Kidney epithelial cell (primary cell): ENCODE results near the gene MAPK14. TPM values are rescaled to one million over a fixed set of nuclear protein-coding genes. Genes with fewer than 3 reads are reported as not detected.

ENCODE experiments used
- DNase-seq: peaks from one replicate; pipeline ENCODE4 v3.0.0-alpha.2; 2010; ENCODE audit warnings: low read depth
- H3K27me3 ChIP-seq: 2 replicates; pipeline ENCODE4 v1.6.0; 2011; ENCODE audit warnings: low read length; ENCODE audit not compliant: control insufficient read depth, insufficient read depth
- H3K36me3 ChIP-seq: 2 replicates; pipeline ENCODE4 v1.5.1; 2011; ENCODE audit warnings: low read length; ENCODE audit not compliant: control insufficient read depth, insufficient read depth
- H3K4me3 ChIP-seq: 2 replicates; pipeline ENCODE4 v1.5.1; 2011; ENCODE audit warnings: low read depth, mild to moderate bottlenecking, control low read depth, low read length
- total RNA-seq: library from RNA; depleted of rRNA; stranded (reverse); fragments of >200 nt; gene quantifications from 2 replicates; pipeline ENCODE4 v1.2.3, GENCODE V29; 2015
- TF ChIP-seq, protein P1 (sequence below): IDR thresholded peaks from 2 replicates; pipeline ENCODE4 v1.5.1; 2011; ENCODE audit warnings: mild to moderate bottlenecking, moderate library complexity, low read length, control low read depth, inconsistent platforms; ENCODE audit not compliant: insufficient read depth, poor library complexity, severe bottlenecking

The MAPK14 gene
- total RNA-seq, 1 donor from 2014 or later: 35.9 TPM

DNA sequence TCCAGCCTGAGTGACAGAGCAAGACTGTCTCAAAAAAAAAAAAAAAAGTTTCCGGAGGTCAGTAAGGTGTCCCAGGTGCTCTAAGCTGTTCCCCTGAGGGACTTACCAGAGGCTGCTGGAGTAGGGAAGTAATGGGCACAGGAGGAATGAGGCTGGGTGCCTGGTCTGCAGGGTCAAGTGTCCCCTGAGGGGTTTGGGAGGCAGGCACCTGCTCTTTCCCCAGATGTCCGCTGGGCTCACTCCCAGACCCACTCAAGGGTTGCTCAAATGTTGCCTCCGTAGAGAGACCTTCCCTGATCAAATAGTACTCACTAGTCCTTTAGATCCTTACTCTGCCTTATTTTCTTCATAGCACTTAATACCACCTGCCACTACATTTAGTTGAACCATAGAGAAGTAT is 97.3 kb downstream of the MAPK14 start:
- TF ChIP-seq, protein P1, sequence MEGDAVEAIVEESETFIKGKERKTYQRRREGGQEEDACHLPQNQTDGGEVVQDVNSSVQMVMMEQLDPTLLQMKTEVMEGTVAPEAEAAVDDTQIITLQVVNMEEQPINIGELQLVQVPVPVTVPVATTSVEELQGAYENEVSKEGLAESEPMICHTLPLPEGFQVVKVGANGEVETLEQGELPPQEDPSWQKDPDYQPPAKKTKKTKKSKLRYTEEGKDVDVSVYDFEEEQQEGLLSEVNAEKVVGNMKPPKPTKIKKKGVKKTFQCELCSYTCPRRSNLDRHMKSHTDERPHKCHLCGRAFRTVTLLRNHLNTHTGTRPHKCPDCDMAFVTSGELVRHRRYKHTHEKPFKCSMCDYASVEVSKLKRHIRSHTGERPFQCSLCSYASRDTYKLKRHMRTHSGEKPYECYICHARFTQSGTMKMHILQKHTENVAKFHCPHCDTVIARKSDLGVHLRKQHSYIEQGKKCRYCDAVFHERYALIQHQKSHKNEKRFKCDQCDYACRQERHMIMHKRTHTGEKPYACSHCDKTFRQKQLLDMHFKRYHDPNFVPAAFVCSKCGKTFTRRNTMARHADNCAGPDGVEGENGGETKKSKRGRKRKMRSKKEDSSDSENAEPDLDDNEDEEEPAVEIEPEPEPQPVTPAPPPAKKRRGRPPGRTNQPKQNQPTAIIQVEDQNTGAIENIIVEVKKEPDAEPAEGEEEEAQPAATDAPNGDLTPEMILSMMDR: no peak
- DNase-seq: no peak
- no peaks in the 10 kb centered on the region for H3K36me3 ChIP-seq
- no peak overlapping the region for H3K4me3 ChIP-seq
- no peaks in the 10 kb centered on the region for H3K27me3 ChIP-seq

DNA sequence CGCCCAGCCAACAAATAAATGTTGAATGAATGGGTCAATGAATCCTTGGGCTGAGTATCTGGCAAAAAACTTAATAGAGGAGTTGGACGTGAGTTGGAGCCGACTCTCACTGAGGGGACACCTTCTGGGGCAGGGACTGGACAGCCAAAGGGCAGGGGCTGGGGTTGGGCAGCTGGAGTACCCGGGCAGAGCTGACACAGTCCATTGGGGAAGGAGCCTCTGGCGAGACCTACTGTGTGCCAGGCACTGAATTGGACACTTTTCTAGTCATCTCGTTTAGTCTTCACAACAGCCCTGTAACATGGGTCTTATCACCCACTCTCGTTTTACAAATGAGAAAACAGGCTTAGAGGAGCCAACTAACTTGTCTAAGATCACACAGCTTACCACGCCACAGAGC is 98.0 kb downstream of the MAPK14 start:
- Histone ChIP-seq H3K36me3 (no peaks in the 10 kb centered on the region), H3K4me3 (no peak overlapping the region), H3K27me3 (no peaks in the 10 kb centered on the region)
- no peak for DNase-seq
- TF ChIP-seq, protein P1: no peak

DNA sequence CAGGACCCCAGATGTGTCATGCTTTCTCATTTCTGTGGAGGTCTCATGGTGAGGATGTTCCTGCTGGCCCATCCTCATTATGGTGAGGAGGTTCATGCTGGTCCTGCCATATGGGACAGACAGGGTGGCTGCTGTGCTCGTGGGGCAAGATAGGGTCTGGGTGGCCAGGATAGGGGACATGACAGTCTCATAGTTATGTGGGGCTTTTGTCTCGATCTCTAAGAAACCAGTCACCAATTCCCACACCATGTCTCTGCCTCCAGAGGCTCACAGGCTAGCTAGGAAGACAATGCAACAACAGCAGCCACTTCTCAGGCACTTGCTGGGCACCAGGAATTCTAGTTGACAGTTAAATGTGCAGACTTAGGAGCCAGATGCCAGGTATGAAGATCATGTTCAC is 98.5 kb downstream of the MAPK14 start:
- no peak for DNase-seq
- Histone ChIP-seq H3K36me3 (no peaks in the 10 kb centered on the region), H3K4me3 (no peak overlapping the region), H3K27me3 (no peaks in the 10 kb centered on the region)
- TF ChIP-seq, protein P1: no peak

DNA sequence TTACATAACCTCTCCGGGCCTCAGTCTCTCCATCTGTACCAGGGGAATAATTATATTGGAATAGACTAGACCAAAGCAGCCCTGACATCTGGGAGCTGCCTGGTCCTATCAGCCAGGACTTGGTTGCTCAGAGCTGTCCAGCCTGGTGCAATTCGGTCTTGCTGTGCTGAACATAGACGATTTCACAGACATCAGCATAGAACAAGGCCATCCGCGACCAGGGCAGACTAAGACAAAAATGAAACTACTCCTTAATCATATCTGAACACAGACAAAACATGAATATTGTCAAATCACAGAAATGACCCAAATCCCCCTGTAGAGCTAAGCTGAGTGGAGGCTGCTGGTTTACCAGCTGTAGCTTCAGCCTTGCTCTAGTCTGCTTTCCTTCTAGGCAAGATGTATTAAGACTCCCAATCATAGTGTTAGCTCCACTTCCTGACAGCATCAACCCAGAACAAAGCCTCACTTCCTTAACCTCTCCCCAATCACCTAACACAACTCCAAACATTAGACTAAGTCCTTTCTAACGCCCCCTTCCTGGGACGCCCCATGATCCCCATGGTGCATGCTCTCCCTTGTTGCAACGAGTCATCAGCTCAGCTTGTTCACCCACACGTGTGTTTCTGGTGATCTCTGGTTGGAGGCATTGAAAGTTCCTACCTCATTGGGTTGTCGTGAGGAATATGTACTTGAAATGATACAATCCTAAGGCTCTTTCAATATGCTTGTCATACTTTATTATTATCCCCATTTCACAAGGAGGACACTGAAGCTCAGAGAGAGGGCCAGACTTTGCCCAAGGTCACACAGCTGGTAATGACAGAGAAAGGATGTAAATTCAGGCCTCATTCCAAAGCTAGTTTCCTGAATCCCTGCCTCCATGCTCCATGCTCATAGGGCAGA is 99.2 kb downstream of the MAPK14 start:
- H3K4me3 ChIP-seq: no peak overlapping the region
- H3K27me3 ChIP-seq: no peaks in the 10 kb centered on the region
- DNase-seq: no peak
- TF ChIP-seq, protein P1: no peak
- no peaks in the 10 kb centered on the region for H3K36me3 ChIP-seq

DNA sequence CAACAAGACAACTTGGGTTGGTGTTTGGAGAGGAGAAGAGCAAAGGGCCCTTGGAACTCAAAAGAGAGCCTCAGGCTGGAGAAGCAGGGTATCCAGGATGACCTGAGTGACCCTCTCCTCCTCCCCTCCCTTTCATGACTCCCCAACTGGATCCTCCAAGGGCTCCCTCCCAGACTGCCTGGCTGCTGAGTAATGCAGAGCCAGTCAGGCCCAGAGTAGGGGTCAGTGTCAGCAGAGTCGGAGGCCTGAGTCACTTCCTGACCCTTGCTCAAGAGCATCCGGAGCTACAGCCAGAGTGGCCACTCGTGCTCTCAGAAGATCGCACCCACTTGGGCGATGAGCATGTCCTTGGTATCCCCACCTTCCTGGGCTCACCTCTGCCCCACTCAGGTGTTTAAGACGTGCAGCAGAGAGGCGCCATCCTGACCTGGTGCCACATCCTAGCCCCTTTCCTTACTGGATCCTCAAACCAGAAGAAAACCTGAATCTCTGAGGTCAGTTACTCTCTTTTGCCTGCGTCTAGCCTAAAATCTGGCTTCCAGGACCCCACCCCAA is 99.9 kb downstream of the MAPK14 start:
- no peak overlapping the region for H3K4me3 ChIP-seq
- H3K36me3 ChIP-seq: no peaks in the 10 kb centered on the region
- TF ChIP-seq, protein P1: no peak
- peak; percentile 42 for DNase-seq
- H3K27me3 ChIP-seq: no peaks in the 10 kb centered on the region
